Type B pancreatic cell (in vitro differentiated cells): Measurements from ENCODE around the gene C9. TPM values are rescaled to one million over a fixed set of nuclear protein-coding genes. Genes with fewer than 3 reads are reported as not detected.
"Not testable (repeated sequence)": the region's sequence is repeated elsewhere in the genome, so short reads cannot be mapped to it uniquely, and the experiment has no call there.

Experiments used
- DNase-seq: peaks from one replicate; pipeline ENCODE4 v3.0.0; 2021; ENCODE audit warnings: mixed read lengths; ENCODE audit not compliant: unreplicated experiment; ENCODE audit errors: extremely low spot score
- H3K27ac Mint-ChIP-seq: 2 replicates; pipeline ENCODE4 v1.8.0; 2021; ENCODE audit warnings: mild to moderate bottlenecking, mixed read lengths
- H3K27me3 Mint-ChIP-seq: 2 replicates; pipeline ENCODE4 v1.8.0; 2021; ENCODE audit warnings: mixed read lengths
- H3K36me3 Mint-ChIP-seq: 2 replicates; pipeline ENCODE4 v1.8.0; 2021; ENCODE audit warnings: mixed read lengths
- H3K4me1 Mint-ChIP-seq: one replicate; pipeline ENCODE4 v1.8.0; 2021; ENCODE audit warnings: mixed read lengths; ENCODE audit not compliant: unreplicated experiment
- H3K4me3 Mint-ChIP-seq: 2 replicates; pipeline ENCODE4 v1.8.0; 2021; ENCODE audit warnings: mild to moderate bottlenecking, mixed read lengths
- H3K9me3 Mint-ChIP-seq: 2 replicates; pipeline ENCODE4 v1.8.0; 2021; ENCODE audit warnings: mixed read lengths
- total RNA-seq: library from RNA; stranded (reverse); gene quantifications from 2 replicates; pipeline ENCODE4 v1.2.1, GENCODE V29; 2021; ENCODE audit warnings: low replicate concordance
- TF ChIP-seq, protein P1 (sequence below): fragments of 200-600 bp; sonication (generic); conservative IDR thresholded peaks from 2 replicates; pipeline ENCODE4 v1.5.0; 2021; ENCODE audit warnings: antibody characterized with exemption, mild to moderate bottlenecking

Gene C9
- total RNA-seq, 1 donor from 2014 or later, result not detected

DNA sequence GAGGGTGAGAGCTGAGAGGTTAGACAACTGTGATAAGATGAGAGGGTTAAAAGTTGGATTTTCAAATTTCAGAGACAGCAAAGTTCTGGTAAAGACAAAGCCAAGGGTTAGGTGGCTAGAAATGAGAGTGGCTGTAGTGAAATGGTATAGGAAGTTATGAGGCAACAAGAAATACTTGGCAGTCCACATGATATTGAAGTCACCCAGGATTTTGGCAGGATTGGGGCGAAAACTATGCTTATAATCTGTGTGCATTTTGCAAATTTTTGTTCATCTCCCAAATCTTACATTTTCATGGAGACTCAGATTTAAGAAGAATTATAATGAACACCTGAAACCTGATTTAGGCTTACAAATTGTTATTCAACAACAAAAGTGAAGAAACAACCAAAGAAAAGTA is 35.6 kb downstream of the C9 start:
- H3K9me3 Mint-ChIP-seq, result no peaks in the 10 kb centered on the region
- DNase-seq, result no peak
- H3K27ac Mint-ChIP-seq, result no peak overlapping the region
- no peaks in the 10 kb centered on the region for H3K27me3 Mint-ChIP-seq
- TF ChIP-seq, protein P1, sequence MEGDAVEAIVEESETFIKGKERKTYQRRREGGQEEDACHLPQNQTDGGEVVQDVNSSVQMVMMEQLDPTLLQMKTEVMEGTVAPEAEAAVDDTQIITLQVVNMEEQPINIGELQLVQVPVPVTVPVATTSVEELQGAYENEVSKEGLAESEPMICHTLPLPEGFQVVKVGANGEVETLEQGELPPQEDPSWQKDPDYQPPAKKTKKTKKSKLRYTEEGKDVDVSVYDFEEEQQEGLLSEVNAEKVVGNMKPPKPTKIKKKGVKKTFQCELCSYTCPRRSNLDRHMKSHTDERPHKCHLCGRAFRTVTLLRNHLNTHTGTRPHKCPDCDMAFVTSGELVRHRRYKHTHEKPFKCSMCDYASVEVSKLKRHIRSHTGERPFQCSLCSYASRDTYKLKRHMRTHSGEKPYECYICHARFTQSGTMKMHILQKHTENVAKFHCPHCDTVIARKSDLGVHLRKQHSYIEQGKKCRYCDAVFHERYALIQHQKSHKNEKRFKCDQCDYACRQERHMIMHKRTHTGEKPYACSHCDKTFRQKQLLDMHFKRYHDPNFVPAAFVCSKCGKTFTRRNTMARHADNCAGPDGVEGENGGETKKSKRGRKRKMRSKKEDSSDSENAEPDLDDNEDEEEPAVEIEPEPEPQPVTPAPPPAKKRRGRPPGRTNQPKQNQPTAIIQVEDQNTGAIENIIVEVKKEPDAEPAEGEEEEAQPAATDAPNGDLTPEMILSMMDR, result no peak
- H3K4me3 Mint-ChIP-seq, result no peak overlapping the region
- no peaks in the 10 kb centered on the region for H3K36me3 Mint-ChIP-seq
- no peaks in the 10 kb centered on the region for H3K4me1 Mint-ChIP-seq

DNA sequence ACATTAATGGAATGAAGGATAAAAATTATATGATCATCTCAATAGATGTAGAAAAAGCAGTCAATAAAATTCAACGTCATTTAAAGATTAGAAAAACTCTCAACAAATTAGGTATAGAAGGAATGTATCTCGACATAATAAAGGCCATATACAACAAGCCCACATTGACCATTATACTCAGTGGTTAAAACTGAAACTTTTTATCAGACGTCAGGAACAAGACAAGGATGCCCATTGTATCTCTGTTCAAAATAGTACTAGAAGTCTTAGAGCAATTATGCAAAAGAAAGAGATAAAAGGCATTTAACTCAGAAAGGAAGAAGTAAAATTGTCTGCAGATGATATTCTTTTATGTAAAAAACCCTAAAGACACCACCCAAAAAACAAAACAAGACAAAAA is 40.8 kb downstream of the C9 start:
- H3K27me3 Mint-ChIP-seq, result no peaks in the 10 kb centered on the region
- H3K9me3 Mint-ChIP-seq, result no peaks in the 10 kb centered on the region
- H3K27ac Mint-ChIP-seq, result no peak overlapping the region
- H3K36me3 Mint-ChIP-seq, result no peaks in the 10 kb centered on the region
- TF ChIP-seq, protein P1, result no peak
- no peak overlapping the region for H3K4me3 Mint-ChIP-seq
- no peaks in the 10 kb centered on the region for H3K4me1 Mint-ChIP-seq
- no peak for DNase-seq

DNA sequence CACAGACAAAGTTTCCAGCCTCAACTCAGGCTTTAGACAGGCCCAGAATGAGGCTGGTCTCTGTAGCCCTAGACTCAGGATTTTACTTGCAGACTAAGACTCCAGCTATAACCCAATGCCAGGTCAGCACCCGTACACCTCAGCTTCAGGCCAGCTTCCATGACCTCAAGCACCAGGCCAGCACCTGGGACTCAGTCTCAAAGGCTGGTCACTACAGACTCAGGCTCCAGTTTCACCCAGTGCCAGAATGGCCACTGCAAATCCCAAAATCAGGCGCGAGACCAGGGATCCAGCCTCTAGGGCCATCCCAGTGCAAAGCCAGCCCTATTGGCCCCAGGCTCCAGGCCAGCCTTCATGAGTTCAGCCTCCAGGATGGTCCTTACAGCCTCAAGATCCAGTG is 44.9 kb downstream of the C9 start:
- H3K36me3 Mint-ChIP-seq, result no peaks in the 10 kb centered on the region
- H3K27ac Mint-ChIP-seq, result no peak overlapping the region
- no peak overlapping the region for H3K4me3 Mint-ChIP-seq
- H3K9me3 Mint-ChIP-seq, result no peaks in the 10 kb centered on the region
- no peaks in the 10 kb centered on the region for H3K27me3 Mint-ChIP-seq
- TF ChIP-seq, protein P1, result no peak
- no peak for DNase-seq
- H3K4me1 Mint-ChIP-seq, result no peaks in the 10 kb centered on the region

DNA sequence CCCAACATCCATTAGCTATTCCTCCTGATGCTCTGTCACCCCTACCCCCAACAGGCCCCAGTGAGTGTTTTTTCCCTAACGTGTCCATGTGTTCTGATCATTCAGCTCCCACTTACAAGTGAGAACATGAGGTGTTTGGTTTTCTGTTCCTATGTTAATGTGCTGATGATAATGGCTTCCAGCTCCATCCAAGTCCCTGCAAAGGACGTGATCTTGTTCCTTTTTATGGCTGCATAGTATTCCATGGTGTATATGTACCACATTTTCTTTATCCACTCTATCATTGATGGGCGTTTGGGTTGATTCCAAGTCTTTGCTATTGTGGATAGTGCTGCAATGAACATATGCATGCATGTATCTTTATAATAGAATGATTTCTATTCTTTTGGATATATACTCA is 47.8 kb downstream of the C9 start:
- not testable (repeated sequence) for H3K9me3 Mint-ChIP-seq, H3K4me1 Mint-ChIP-seq, H3K4me3 Mint-ChIP-seq, H3K27ac Mint-ChIP-seq, H3K36me3 Mint-ChIP-seq, H3K27me3 Mint-ChIP-seq, DNase-seq

DNA sequence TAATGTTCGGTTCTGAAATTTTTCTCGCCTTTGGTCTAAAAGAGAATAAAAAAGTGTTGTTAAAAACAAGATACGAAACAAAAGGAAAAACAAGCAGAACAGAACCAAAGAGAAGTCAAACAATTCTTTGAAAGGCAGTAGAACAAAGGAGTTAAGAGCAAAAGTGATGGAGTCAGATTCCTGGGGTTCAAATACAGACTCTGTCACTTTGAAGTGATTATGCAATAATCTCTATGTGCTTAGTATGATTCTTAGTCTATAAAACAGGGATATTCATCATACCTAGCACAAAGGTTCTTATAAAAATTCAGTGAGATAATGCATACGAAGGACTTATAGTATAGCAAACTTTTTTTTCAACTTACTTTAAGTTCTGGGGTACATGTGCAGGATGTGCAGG is 48.3 kb downstream of the C9 start:
- Mint-ChIP-seq H3K4me3 (no peak overlapping the region), H3K36me3 (no peaks in the 10 kb centered on the region), H3K4me1 (no peaks in the 10 kb centered on the region), H3K27ac (no peak overlapping the region), H3K27me3 (no peaks in the 10 kb centered on the region), H3K9me3 (no peaks in the 10 kb centered on the region)
- no peak for DNase-seq
- TF ChIP-seq, protein P1, result no peak

DNA sequence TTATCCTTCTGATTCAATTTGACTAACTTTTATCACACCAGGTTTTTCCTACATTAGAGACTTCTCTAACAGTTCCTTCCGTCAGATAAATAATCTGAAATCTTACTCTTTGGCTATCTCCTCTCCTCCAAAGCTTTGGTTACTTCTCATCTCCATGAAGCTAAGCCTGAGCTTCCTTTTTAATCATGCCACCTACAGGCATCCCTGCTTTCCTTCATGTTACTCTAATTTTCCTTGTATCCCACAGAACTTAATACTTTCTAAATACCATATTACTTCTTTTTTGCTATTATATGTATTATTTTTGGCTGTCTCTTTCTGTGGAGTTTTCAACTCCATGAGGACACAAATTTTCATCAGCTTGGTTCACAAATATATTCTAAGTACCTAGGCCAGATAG is 49.7 kb downstream of the C9 start:
- Mint-ChIP-seq H3K9me3 (no peaks in the 10 kb centered on the region), H3K4me3 (no peak overlapping the region), H3K27me3 (no peaks in the 10 kb centered on the region), H3K4me1 (no peaks in the 10 kb centered on the region), H3K36me3 (no peaks in the 10 kb centered on the region), H3K27ac (no peak overlapping the region)
- TF ChIP-seq, protein P1, result no peak
- DNase-seq, result no peak
